Activated CD4-positive, CD25-positive, alpha-beta regulatory T cell treated with anti-CD3 and anti-CD28 coated beads, Interleukin-2, amount 50 U/mL, for 16 hours (primary cell): ENCODE results near the gene MAG.
"Not testable (repeated sequence)": the region's sequence is repeated elsewhere in the genome, so short reads cannot be mapped to it uniquely, and the experiment has no call there.

Experiments
- DNase-seq: peaks from one replicate; pipeline ENCODE4 v3.0.0-alpha.2; 2020; ENCODE audit warnings: low read depth, low spot score

MAG gene

GRCh38 chr19:35279374-35279773 lies 12.6 kb upstream of the MAG start:
- DNase-seq, result no peak

GRCh38 chr19:35279985-35280821 lies 11.8 kb upstream of the MAG start:
- DNase-seq, result no peak

- DNase-seq, result no peak
Observed at GRCh38 chr19:35281303-35281702, 10.7 kb upstream of the MAG start.

- no peak for DNase-seq
Observed at GRCh38 chr19:35284153-35285094, 7.5 kb upstream of the MAG start.

DNA sequence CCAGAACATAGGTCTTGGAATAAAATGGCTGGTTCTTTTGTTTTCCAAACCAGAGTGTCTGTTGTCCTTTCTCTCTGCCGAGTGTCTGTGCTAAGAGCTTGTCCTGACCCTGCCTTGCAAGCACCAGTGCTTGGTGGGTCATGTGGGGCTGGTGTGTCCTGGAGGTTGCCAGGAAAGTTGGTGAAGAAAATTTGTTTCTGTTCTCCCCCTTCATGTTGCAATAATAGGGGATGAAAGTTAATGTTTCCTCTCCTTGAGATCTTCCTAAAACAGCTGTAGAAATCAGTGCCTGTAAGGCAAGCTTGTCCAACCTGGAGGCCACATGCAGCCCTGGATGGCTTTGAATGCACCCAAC lies 6.9 kb upstream of the MAG start:
- no peak for DNase-seq

GRCh38 chr19:35285465-35285864 lies 6.5 kb upstream of the MAG start:
- not testable (repeated sequence) for DNase-seq

DNA sequence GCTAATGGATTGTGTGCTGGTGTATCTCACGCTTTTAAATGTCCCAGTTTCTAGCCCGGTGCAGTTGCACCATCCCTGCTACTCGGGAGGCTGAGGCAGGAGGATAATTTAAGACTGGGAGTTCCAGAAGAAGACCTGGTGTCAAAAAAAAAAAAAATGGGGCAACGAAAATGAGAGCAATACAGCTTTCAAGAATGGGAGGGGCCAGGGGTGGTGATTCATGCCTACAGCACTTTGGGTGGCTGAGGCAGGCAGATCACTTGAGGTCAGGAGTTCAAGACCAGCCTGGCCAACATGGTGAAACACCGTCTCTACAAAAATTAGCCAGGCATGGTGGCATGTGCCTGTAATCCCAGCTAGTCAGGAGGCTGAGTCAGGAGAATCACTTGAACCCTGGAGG lies 5.9 kb upstream of the MAG start:
- not testable (repeated sequence) for DNase-seq

GRCh38 chr19:35287713-35288112 lies 4.2 kb upstream of the MAG start:
- DNase-seq, result no peak

- DNase-seq, result no peak
Observed at GRCh38 chr19:35288331-35288730, 3.6 kb upstream of the MAG start.

DNA sequence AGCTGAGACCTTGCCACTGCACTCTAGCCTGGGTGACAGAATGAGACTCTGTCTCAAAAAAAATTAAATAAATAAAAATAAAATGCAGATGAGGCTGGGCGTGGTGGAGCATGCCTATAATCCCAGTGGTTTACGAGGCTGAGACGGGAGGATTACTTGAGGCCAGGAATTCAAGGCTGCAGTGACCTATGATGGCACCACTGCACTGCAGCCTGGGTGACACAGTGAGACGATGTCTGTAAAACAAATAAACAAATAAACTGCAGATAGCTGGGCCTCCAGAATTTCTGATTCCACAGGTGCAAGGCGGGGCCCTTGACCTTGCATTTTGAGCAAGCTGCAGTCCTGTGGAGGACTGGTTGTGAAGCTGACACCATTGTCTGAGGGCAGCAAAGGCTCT lies 3.1 kb upstream of the MAG start:
- DNase-seq, result no peak

DNA sequence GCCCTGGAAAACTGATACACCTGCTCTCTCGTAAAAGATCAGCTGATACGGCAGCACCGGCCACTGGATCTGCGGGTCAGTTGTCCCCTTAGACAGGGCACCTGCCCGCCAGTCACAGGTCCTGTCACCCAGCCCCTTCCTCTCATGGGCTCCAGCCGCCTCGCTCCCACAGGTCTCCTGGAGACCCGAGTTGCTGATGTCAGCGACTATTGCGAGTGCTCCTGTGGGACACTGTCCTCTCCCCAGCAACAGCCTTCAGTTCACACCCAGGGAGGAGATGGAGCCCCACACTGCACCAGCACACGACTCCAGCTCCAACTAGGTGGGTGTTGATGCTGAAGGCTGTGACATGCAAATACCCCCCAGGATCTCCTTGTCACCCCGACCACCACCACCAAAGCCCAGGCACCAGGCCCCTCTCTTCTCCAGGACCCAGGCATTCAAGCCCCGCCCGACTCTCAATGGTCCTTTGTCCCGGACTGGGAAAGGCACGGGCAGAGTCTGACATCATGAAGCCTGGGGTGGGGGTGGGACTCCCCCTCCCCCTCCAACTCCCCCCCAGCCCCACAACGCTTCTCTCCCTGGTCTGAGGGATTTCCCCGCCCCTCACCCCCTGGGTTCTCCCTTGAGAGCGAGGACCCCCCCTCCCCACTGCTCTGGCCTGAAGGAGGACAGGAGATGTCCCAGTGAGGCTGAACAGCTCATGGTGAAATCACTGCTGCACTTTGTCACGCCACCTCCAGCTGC lies 1.4 kb upstream of the MAG start:
- DNase-seq, result no peak

GRCh38 chr19:35291259-35291658 lies 702 bp upstream of the MAG start:
- DNase-seq, result no peak

DNA sequence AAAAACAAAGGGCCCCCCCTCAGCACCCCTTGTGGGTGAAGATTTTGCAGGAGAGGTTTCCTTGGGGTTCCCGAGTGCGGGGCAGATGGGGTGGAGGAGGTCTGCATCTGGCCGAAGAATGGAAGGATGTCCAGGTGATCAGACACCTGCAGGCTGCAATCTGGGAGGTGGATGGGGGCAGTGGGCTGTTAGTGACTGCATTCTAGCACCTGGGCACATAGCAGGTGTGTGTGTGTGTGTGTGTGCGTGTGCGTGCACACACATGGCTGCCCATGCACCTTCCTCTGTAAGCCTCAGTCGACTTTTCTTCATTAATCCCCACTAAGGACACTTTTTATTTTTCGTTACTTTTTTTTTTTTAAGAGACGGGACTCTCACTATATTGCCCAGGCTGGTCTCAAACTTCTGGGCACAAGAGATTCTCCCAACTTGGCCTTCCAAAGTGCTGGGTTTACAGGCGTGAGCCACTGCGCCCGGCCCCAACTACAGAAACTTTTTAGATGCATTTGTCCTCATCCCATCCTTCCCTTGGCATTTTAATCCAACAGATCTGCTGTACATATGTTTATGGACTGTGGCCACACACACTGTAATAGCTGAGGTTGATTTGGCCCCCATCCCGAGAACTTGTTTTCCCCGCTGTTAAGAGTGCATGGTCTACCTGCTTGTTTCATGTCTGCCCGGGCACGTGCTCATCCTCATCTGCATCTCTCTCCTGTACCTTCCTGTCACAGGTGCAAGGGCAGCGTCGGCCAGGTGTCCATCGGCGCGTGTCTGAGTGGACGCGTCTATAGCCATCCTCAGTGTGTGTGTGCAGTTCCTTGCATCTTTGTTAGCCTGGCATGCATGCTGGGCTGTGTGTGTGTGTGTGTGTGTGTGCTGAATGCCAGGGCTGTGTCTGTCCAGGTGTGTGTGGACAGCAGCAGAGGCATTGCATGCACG lies 731 bp downstream of the MAG start:
- no peak for DNase-seq

DNA sequence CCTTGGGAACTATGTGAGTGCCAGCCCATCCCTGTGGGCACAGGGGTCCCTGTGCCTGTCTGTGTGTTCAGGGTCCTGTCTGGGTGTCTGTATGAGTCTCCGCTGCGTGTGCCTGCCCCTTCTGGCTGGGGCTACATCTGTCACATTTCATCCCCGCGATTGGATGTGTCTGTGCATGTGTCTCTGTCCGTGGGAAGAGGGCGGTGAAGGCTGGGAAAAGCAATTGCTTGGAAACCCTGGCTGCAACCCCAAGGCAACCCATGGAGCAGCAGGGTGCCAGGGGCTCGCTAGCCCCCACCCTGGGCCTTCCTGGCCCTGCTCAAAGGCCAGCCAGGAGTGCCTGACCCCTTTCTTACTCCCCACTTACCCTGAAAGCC lies 1.4 kb downstream of the MAG start:
- DNase-seq, result no peak

GRCh38 chr19:35293808-35294207 lies 1.8 kb downstream of the MAG start:
- DNase-seq, result no peak

DNA sequence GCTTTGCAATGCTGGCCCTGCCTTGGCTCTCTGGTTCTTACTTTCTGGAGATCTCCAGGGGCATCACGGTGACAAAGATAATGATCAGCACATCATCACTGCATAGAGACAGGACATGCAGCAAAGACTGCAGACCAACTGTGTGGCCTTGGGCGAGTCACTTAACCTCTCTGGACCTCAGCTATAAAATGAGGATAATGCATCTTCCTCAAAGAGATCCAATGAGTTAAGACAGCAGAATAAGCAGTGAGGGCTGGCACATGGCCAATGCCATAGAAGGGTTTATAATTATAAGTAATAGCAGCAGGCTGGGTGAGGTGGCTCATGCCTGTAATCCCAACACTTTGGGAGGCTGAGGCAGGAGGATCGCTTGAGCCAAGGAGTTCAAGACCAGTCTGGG lies 2.4 kb downstream of the MAG start:
- DNase-seq, result no peak

GRCh38 chr19:35294859-35295791 lies 3.2 kb downstream of the MAG start:
- no peak for DNase-seq

DNA sequence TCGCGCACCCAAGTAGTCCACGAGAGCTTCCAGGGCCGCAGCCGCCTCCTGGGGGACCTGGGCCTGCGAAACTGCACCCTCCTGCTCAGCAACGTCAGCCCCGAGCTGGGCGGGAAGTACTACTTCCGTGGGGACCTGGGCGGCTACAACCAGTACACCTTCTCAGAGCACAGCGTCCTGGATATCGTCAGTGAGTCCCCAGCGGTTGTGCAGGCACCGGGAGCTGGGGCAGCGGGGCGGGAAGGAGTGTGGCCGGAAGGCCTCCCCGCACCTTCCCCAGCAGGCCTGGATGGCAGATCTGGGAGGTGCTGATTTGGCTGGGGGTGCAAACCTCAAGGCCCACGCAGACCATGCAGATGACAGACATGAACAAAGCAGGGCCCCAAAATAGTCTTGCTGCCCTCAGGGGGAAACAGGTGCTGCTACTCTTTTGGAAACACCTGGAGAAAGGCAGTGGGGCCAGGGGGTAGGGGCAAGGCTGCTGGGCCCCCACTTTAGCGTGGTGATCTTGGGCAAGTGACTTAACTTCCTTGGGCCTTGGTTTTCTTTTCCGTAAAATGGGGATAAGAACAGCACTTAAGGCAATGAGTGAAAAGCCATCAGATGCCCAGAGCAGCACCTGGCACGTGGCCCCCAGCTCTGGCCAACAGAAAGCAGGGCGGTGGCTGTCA lies 4.0 kb downstream of the MAG start:
- DNase-seq, result no peak
